GM19025 (cell line): Measurements from ENCODE around the gene CNMD.
A peak's percentile ranks its signal among the peaks of the same experiment; 100 is the strongest.
"Not testable (repeated sequence)": the region's sequence is repeated elsewhere in the genome, so short reads cannot be mapped to it uniquely, and the experiment has no call there.

Source experiments
- ATAC-seq: cut with Tn5 transposase; IDR thresholded peaks from one replicate; pipeline ENCODE4 v1.9.1; 2021; ENCODE audit warnings: mild to moderate bottlenecking, low read depth, moderate library complexity; ENCODE audit not compliant: unreplicated experiment

The CNMD gene

DNA sequence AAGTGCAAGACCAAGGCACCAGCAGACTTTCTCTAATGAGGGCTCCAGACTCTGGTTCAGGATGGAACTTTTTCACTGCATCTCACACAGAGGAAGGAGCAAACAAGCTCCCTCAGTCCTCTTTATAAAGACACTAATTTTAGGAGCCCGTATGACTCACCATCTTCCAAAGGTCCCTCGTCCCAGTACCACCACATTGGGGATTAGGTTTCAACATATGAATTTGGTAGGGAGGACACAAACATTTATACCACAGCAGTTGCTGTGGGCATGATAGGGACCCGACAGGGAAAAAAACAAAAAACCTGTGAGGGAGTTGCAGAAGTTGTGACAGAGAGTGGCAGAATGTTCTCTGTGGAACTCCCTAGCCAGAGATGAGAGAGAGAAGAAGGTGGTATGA lies 6.5 kb upstream of the CNMD start:
- no peak for ATAC-seq

DNA sequence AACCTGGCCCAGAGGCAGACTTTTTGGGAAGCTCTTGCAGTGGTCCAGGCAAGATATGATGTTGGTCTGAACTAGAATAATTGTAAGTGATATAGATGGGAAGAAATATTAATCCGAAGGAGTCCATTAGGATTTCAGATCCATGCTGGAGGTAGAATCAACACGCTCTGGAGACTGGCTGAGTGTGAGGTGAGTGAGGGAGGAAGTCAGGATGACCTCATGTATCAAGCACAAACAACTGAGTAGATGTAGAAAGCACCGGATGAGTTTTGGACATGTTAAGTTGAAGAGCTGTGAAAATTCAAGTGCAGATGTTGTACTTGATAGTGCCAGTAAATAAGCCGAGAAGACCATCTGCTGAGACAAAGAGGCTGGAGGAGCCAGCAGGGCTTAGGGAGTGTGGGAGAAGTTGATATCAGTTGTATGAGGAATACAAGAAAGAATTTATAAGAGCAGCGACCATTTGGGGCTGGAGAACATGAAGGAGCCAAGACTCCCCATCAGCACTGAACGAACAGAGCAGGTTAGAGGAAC lies 5.3 kb upstream of the CNMD start:
- ATAC-seq = no peak

DNA sequence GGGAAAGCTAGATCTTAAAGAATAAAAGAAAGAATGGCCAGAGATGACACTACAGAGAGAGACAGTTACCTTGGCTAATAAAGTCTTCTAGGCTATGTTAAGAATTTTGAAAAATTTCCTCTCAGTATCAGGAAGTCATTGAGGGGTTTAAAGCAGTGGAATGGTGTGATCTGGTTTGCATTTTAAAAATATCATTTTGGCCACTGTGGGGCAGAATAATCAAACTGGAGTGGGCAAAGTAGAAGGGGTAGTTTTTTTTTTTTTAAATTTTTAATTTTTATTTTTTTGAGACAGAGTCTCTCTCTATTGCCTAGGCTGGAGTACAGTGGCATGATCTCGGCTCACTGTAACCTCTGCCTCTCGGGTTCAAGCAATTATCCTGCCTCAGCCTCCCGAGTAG lies 4.4 kb upstream of the CNMD start:
- no peak for ATAC-seq

DNA sequence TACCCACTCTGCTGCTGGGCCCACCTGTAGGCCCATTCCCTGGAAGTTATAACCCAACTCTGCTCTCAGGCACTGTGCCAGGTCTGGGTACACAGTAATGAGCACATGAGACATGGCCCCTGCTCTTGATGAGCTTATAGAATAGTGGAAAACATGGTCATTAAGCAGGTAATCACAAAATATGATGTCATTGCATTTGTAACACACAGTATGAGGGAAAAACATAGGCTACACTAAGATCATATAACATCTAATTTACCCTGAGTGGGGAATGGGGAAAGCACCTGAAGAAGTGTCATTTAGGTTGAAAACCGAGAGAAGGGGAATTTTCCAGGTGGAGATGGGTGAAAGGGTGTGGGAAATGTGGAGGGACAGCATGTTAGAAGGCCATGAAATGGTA lies 3.9 kb upstream of the CNMD start:
- ATAC-seq = no peak

DNA sequence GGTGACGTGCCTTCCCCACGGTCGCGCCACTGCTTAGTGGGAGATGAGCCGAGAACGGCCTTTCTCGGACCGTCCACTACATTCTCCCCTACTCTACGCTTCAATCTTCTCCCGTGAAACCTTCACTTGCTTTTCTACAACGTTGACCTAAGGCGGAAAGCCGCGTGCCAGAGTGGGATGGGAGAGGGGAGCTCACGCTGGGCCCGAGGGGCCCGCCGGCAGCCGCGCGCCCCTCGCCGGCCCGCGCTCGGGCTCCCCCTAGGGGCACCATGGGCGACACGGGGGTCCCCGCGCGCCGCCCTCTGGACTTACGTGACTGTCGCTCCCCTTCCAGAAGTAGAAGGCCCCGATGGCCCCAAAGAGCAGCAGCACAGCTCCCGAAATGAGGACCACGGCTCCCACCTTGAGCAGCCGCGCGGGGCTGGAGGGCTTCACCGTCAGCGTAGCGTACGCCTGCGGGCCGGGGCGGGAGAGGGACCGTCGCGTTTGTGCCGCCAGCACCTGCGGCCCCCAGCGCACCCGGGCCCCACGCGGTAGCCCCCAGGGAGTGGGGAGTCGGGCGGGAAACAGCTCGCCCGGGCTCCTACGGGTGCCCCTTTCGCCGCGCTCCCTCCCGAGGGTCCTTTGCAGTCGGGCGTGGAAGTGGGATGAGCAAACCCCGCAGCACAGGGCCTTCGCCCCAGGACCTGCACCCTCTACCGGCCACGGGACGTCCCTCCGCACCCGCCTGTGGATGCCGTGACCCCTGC lies 727 bp downstream of the CNMD start:
- peak; percentile 78 for ATAC-seq

DNA sequence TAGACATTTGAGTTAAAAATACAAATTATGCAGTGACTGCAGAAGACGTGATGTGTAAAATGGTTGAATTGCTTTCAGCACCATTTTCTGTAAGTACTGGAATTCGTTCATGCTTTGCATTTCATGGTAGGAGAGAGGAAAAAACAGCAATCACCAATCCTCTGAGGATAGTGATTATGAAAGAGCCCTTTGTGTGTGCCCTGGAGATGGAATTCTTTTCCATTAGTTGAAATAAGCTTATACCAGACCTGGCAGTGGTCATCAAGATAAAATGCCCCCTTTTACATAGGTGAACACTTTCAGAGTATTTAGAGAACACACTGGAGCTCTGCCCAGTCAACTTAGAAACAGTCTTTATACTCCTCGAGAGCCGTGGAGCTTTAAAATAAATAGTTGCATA lies 1.7 kb downstream of the CNMD start:
- no peak for ATAC-seq

DNA sequence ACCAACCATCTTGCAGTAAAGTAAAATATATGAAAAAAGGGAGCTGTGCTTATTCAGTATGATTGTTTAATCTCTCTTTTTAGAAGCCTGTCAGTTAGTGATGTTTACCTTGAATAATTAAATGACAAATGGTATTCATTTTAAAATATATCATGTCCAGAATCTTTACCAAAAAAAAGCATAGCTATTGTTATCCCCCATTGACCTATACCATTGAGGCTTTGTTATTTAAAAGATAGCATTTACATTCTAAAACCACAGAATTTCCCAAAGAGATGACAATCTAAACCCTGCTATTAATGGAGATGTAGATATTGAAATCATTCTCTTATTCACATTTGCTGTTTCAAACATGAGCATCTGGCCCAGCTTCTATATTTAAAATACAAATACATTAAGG lies 2.2 kb downstream of the CNMD start:
- ATAC-seq = no peak

DNA sequence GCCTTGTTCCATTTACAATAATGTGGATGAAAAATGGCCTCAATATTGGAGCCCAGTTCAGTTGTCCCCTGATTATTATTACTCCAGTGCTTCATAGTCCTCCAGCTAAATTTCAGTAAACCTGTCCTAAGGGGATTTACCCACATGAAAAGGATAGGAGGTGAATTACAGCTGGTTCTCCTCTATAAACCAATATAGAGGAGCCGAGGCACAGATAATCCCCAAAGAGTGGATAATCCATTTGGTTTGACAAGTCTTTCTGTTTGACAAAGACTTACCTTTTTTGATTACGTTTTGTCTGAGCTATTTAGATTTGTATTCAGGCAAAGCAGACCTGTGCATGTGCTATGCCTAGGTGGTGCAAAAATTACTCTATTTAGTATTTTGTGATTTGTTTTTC lies 2.7 kb downstream of the CNMD start:
- no peak for ATAC-seq

DNA sequence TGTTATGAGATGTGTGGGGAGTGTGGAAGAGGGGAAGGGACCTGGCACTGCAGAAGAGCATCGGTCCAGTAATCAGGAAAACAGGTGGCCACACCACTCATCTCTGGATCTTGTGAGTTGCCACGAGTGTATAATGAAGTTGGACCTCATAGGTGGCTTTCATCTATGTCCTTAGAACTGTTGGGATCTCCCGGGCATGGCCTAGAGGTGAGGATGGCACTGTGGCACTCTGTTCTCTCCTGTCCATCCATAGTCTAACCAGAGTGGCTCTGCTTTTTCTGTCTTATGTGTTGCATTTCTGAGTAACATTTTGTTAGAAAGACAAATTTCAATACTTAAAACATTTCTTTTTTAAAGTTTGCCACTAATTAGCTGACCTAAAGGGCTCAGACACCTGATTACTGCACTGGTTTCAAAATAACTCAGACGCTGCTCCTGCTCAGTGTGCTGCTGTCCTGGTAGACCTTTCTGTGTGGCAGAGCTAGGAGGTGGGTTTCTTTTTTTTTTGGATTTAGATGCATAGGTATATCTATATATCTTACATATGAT lies 5.5 kb downstream of the CNMD start:
- ATAC-seq = no peak

DNA sequence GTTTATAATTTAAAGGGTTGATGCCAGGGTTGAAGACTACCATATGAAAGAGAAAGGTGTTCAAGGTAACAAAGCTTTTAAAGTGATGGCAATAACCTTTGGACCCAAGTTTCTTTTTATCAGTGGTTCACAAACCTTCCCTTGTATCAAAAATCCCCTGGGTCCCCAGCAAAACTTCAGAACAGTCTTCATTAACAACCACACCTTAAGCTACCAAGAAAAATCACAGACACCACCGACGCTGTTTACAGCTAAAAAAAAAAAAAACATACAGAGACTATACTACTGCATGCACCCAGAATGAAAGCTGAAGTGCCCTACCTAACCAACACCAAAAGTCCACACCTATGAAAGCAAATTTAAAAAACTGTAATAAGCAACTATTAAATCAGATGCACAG lies 13.4 kb downstream of the CNMD start:
- no peak for ATAC-seq

DNA sequence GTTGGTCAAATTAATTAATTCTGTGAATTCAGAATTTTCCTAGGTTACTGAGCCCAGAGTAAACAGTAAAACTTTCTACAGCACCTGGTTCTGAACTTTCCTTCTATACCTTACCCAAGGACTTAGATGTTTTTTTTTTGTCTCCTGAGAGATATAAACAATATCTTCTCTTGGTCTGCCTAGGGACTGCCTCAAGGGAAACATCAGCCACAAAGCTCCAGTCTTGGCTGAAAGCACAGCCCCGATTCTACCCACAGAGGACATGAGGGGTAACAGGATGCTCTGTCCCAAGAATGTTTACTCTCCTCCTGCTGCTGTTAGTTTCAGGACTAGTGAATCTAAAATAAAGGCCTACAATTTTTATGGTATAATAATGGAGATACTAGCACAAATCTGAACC lies 14.3 kb downstream of the CNMD start:
- ATAC-seq = no peak

DNA sequence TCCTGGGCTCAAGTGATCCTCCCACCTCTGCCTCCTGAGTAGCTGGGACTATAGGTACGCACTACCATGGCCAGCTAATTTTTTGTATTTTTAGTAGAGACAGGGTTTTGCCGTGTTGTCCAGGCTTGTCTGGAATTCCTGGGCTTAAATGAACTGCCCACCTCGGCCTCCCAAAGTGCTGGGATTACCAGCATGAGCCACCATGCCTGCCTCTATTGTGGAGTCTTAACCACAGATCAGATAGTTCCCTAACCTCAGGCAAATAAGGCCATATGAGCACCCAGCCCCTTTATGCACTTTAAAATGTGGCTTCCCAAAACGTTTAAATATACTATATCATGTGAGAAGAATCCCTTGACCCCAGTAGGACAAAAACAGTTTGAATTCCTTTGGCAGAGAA lies 16.4 kb downstream of the CNMD start:
- no peak for ATAC-seq

DNA sequence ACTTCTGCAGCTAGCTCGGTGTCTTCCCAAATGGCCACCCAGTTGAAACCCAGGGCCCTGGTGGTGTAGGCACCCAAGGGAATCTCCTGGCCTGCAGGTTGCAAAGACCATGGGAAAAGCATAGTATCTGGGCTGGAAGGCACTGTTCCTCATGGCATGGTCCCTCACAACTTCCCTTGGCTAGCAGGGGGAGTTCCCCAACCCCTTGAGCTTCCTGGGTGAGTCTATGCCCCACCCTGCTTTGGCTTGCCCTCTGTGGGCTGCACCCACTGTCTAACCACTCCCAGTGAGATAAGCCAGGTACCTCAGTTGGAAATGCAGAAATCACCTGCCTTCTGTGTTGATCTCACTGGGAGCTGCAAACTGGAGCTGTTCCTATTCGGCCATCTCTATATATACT lies 18.3 kb downstream of the CNMD start:
- not testable (repeated sequence) for ATAC-seq

DNA sequence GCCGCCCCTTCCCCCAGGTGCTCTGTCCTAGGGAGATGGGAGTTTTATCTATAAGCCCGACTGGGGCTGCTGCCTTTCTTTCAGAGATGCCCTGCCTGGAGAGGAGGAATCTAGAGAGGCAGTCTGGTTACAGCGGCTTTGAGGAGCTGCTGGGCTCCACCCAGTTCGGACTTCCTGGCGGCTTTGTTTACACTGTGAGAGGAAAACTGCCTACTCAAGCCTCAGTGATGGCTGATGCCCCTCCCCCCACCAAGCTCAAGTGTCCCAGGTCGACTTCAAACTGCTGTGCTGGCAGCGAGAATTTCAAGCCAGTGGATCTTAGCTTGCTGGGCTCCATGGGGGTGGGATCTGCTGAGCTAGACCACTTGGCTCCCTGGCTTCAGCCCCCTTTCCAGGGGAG lies 18.7 kb downstream of the CNMD start:
- not testable (repeated sequence) for ATAC-seq

DNA sequence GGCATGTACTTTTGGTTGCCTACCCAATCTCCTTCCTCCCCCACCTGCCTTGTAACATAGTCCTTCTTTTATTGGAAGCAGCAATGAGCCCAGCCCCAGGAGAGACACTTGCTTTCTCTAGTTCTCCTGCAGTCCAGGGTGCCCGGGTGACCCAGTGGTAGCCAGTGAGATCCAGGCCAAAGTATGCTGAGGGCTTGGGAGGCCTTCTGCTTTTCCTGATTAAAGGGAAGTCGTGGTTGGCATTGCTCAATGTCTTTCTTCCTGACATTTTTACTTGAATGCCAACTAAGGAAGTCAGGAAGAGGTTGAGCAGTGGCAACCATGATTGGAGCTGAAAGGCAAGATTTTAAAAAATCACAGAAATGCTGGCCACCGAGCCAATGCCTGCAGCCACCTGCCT lies 25.7 kb downstream of the CNMD start:
- no peak for ATAC-seq

DNA sequence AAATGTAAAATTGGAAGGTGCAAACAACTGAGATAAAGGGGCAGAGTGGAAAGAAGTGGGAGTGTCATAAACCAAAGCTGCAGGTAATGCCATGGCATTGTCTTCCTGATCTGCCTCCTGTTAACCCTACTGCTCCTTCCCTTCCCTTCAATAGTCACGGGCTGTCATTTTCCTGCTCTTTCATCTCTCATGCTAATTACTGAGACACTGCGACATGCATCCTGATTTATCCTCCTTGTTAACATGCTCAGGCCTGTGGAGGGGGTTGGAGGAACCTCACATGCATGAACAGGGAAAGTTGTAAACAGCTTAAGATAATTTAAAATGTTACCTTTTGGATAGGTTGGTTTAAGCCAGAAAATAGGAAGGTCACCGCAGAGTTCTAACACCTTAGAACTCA lies 27.2 kb downstream of the CNMD start:
- ATAC-seq = no peak

DNA sequence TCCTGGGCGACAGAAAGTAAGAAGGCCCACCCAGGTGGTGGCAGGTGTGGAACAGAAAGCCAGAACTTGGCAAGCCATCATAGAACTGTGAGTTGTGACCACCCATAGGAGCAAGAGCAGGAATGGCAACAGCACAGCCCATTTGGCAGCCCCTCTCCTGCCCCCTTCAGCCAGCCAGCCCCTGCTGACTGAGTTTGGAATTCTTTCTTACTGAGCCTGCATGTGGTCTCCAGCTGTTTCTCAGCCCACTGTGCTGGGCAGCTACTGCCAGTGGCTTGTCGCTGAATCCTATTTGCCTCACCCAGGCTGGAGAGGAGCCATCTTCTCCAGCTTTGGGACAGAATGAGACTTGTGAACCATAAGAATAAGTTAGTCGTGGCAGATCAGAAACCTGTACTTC lies 28.3 kb downstream of the CNMD start:
- ATAC-seq = no peak

DNA sequence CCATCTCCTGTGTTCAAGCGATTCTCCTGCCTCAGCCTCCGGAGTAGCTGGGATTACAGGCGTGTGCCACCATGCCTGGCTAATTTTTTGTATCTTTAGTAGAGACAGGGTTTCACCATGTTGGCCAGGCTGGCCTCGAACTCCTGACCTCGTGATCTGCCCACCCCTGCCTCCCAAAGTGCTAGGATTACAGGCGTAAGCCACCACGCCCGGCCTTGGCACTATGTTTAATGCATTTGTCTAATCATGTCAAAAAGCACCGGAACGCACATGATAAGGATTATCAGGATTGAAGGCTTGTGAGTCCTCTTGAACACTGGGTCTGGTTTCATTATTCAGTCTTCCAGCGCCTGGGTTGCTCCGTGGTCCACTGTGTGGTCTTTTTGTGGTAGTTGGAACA lies 31.4 kb downstream of the CNMD start:
- ATAC-seq = not testable (repeated sequence)

DNA sequence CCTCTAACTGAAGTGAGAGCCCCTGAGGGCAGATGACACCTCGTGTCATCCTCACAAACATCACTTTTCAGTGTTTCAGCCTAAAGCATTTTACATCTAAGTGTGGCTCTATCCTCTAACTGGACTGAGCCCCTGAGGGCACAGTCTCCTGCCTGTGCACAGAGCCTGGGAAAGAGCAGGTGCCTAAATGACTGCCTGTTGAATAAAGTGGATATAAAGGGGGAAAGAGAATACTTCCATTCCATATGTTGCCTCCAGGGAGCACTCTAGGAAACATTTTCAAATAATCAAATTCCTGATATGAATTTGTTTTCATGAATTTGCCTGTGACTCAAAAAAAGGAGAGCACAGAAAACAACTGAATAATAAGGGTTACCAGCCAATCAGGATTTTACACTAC lies 32.2 kb downstream of the CNMD start:
- no peak for ATAC-seq

DNA sequence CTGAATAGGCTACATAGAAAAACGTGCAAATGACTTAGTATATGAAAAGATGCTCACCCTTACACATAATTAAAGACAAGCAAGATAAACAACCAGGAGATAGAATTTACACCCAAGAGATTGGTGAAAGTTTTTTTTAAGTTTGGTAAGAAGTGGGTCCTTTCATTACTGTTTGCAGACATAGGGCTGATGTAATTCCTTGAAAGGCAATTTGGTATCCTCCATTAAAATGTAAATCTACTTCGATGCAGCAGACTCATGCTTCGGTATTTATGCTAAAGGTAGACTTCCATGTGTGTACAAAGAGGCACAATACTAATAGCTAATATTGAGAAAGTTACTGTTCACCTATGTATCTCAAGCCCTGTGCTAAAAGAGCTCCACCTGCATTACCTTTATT lies 33.5 kb downstream of the CNMD start:
- no peak for ATAC-seq

DNA sequence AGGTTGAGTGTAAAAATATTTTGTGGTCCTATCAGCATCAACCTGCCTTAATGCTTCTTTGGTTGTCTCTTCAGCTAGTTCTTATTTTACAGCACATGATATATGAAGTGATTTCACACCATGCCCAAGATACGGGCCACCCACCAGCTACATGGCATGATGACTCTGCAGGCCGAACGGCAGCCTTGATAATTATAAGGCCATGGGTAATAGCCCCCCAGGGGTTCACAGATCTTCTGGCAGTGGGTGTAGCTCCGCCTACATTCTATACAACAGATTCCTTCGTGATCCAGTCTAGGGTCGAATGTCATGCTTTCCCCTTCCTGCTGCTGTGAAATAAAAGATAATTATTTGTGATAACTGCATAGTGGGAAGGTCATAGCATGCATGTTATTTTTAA lies 36.1 kb downstream of the CNMD start:
- no peak for ATAC-seq

DNA sequence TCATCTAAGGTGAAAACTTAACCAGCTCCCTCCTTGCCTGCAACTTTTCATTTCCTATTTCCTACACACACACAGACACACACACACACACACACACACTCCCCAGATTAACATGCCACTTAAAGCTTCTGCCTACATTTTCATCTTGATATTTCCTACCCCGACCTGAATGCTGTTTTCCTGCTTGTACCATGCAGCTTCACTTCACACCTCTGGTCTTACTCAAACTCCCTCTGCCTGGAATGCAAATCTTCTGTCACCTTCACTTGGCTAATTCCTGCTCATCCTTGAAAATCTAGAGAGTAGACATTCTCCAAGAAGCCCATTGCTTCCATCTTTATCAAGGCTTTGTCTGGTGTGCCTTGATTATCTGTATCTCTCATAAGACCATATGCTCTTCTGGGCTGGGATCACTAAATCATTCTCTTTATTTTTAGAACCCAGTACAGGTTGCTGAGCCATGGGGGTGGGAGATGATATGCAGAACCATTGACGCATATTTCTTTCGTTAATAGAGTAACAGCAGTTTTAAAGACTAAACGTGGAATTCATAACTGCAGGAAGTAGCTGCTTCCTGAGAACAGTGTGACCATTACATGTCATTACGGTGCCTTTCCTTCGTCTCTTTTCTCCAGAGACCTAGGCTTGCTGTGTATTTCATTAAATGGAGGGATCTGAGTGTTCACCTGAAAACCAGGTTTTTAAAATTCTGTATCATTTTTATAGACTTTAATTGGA lies 37.7 kb downstream of the CNMD start:
- ATAC-seq = no peak
